ENCODE results near the gene MXD4. TPM values are rescaled to one million over a fixed set of nuclear protein-coding genes. Genes with fewer than 3 reads are reported as not detected.

Gene MXD4
- total RNA-seq, 1 donor from 2014 or later = 22.7 TPM

DNA sequence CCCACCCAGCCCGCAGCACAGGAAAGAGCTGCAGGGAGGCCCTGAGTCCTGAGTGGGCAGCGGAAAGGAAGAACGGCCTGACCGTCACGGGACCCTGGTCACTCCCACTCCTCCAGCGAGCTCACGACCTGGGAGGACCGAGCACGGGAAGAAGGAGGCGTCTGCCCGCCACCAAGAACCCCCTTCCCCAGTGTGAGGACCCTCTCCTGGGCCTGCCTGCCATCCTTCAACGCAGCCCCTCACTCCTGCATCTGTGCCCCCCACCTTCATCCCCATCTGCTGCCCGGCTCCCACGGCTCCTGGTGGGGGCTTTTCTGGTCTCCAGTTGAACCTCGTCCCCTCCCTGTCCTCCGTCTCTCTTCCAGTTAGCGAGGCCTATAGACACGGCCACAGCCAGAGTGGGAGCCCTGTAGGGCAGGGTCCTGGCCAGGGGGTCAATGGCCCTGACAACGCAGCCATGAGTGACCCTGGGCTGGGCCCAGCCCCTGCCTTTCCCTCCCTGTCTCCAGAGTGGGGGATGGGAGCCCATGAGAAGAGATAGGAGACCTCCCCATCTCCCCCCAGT is 41.3 kb upstream of the MXD4 start:
- Histone ChIP-seq H2AFZ (replicated peaks) (no peak overlapping the region), H4K20me1 (ENCODE audit: low read depth) (no peaks in the 10 kb centered on the region), H3K79me2 (ENCODE audit: low read depth) (no peaks in the 10 kb centered on the region), H3K27ac (no peak overlapping the region), H3F3A (ENCODE audit: low read depth) (no peaks in the 10 kb centered on the region), H3K4me2 (no peak overlapping the region), H3K9me3 (ENCODE audit: low read depth) (peaks cover 3% of the 10 kb centered on the region), H3K4me3 (no peak overlapping the region), H3K36me3 (no peaks in the 10 kb centered on the region), H3K4me1 (no peaks in the 10 kb centered on the region), H3K27me3 (no peaks in the 10 kb centered on the region), H3K9ac (no peak overlapping the region)
- Mint-ChIP-seq H3K27ac (no peak overlapping the region), H3K4me3 (no peak overlapping the region), H3K27me3 (ENCODE audit: insufficient read depth, low read depth) (peaks cover 7% of the 10 kb centered on the region), H3K9me3 (peaks cover 17% of the 10 kb centered on the region), H3K4me1 (no peaks in the 10 kb centered on the region), H3K36me3 (peaks cover 4% of the 10 kb centered on the region)
- no peak for DNase-seq (ENCODE audit: low spot score)
- TF ChIP-seq EZH2phosphoT487 (IDR thresholded peaks at IDR 0.05) = no peak
- no peak for TF ChIP-seq EZH2 (IDR thresholded peaks at IDR 0.05)
- TF ChIP-seq, protein P1, sequence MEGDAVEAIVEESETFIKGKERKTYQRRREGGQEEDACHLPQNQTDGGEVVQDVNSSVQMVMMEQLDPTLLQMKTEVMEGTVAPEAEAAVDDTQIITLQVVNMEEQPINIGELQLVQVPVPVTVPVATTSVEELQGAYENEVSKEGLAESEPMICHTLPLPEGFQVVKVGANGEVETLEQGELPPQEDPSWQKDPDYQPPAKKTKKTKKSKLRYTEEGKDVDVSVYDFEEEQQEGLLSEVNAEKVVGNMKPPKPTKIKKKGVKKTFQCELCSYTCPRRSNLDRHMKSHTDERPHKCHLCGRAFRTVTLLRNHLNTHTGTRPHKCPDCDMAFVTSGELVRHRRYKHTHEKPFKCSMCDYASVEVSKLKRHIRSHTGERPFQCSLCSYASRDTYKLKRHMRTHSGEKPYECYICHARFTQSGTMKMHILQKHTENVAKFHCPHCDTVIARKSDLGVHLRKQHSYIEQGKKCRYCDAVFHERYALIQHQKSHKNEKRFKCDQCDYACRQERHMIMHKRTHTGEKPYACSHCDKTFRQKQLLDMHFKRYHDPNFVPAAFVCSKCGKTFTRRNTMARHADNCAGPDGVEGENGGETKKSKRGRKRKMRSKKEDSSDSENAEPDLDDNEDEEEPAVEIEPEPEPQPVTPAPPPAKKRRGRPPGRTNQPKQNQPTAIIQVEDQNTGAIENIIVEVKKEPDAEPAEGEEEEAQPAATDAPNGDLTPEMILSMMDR (IDR thresholded peaks at IDR 0.05) = no peak

- Histone ChIP-seq H4K20me1 (ENCODE audit: low read depth) (no peaks in the 10 kb centered on the region), H3K4me1 (no peaks in the 10 kb centered on the region), H3K27ac (no peak overlapping the region), H3K9me3 (ENCODE audit: low read depth) (peaks cover 3% of the 10 kb centered on the region), H3K4me2 (no peak overlapping the region), H3K36me3 (no peaks in the 10 kb centered on the region), H3K79me2 (ENCODE audit: low read depth) (no peaks in the 10 kb centered on the region), H3K27me3 (no peaks in the 10 kb centered on the region), H2AFZ (replicated peaks) (no peak overlapping the region), H3K9ac (no peak overlapping the region), H3F3A (ENCODE audit: low read depth) (no peaks in the 10 kb centered on the region), H3K4me3 (no peak overlapping the region)
- H3K27me3 Mint-ChIP-seq (ENCODE audit: insufficient read depth, low read depth) = peaks cover 10% of the 10 kb centered on the region
- peaks cover 4% of the 10 kb centered on the region for H3K36me3 Mint-ChIP-seq
- TF ChIP-seq EZH2phosphoT487 (IDR thresholded peaks at IDR 0.05) (no peak), EZH2 (IDR thresholded peaks at IDR 0.05) (no peak)
- TF ChIP-seq, protein P1 (IDR thresholded peaks at IDR 0.05) = no peak
- DNase-seq (ENCODE audit: low spot score) = no peak
- peak overlapping the region; percentile 89 for H3K27ac Mint-ChIP-seq
- peaks cover 12% of the 10 kb centered on the region for H3K9me3 Mint-ChIP-seq
- H3K4me3 Mint-ChIP-seq = no peak overlapping the region
- H3K4me1 Mint-ChIP-seq = no peaks in the 10 kb centered on the region
Observed at GRCh38 chr4:2302387-2303119, 40.6 kb upstream of the MXD4 start.

GRCh38 chr4:2301806-2302205 is 39.9 kb upstream of the MXD4 start:
- H3K27ac ChIP-seq = no peak overlapping the region
- H3K9me3 Mint-ChIP-seq = peaks cover 11% of the 10 kb centered on the region
- H3K4me2 ChIP-seq = no peak overlapping the region
- H3K27me3 Mint-ChIP-seq (ENCODE audit: insufficient read depth, low read depth) = peaks cover 13% of the 10 kb centered on the region
- no peak for TF ChIP-seq EZH2 (IDR thresholded peaks at IDR 0.05)
- TF ChIP-seq, protein P1 (IDR thresholded peaks at IDR 0.05) = no peak
- TF ChIP-seq EZH2phosphoT487 (IDR thresholded peaks at IDR 0.05) = no peak
- peaks cover 2% of the 10 kb centered on the region for H3K9me3 ChIP-seq (ENCODE audit: low read depth)
- no peaks in the 10 kb centered on the region for H3K27me3 ChIP-seq
- no peaks in the 10 kb centered on the region for H3K4me1 Mint-ChIP-seq
- H3K9ac ChIP-seq = no peak overlapping the region
- H2AFZ ChIP-seq (replicated peaks) = no peak overlapping the region
- no peak for DNase-seq (ENCODE audit: low spot score)
- no peak overlapping the region for H3K4me3 Mint-ChIP-seq
- no peak overlapping the region for H3K4me3 ChIP-seq
- no peaks in the 10 kb centered on the region for H3F3A ChIP-seq (ENCODE audit: low read depth)
- no peaks in the 10 kb centered on the region for H4K20me1 ChIP-seq (ENCODE audit: low read depth)
- H3K79me2 ChIP-seq (ENCODE audit: low read depth) = no peaks in the 10 kb centered on the region
- no peak overlapping the region for H3K27ac Mint-ChIP-seq
- H3K36me3 Mint-ChIP-seq = peaks cover 4% of the 10 kb centered on the region
- H3K36me3 ChIP-seq = no peaks in the 10 kb centered on the region
- no peaks in the 10 kb centered on the region for H3K4me1 ChIP-seq

All from neural progenitor cell (in vitro differentiated cells).